ENCODE results near the gene ECSCR.
A peak's percentile ranks its signal among the peaks of the same experiment; 100 is the strongest.
"Not testable (repeated sequence)": the region's sequence is repeated elsewhere in the genome, so short reads cannot be mapped to it uniquely, and the experiment has no call there.

Gene ECSCR

DNA sequence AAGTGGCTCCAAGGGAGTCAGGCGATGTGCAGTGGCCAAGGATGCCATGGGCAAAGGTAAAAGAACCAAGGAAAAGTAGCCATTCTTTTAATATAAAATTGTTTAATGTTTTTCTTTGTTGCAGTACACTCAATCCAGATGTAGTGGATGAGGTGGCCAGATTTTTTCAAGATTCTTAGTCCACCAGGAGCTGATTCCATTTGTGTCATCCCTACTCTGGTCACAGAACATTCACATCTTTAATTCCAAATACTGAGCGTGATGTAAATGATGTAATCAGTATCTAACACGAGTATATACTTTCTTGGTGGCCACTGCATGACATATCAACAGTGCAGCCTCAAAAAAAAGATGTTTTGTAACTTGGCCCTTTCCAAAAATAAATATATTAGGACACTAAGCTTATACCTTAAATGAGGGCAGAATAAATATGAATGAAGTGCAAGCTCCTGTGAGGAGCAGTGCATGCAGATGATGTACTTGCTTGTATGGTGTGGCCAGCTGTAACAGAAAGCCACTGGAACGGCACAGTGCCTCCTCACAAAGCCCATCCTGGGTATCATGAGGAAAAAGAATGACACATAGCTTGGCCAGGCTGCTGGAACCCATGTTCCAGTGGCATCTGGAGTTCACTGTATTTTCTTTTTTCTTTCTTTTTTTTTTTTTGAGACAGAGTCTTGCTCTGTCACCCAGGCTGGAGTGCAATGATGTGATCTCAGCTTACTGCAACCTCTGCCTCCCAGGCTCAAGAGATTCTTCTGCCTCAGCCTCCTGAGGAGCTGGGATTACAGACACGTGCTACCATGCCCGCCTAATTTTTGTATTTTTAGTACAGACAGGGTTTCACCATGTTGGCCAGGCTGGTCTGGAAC lies 52.2 kb downstream of the ECSCR start:
- no peak for DNase-seq

DNA sequence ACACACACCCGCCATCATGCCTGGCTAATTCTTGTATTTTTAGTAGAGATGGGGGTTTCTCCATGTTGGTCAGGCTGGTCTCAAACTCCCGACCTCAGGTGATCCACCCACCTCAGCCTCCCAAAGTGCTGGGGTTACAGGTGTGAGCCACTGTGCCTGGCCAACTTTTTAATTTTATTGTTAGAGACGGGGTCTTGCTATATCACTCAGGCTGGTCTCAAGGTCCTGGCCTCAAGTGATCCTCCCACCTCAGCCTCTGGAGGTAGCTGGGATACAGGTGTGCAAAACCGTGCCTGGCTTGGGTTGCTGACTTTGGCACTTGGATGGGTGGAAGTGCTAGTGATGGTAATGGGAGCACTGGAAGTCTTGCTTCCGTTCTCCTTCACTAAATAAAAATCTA lies 53.4 kb downstream of the ECSCR start:
- DNase-seq = not testable (repeated sequence)

DNA sequence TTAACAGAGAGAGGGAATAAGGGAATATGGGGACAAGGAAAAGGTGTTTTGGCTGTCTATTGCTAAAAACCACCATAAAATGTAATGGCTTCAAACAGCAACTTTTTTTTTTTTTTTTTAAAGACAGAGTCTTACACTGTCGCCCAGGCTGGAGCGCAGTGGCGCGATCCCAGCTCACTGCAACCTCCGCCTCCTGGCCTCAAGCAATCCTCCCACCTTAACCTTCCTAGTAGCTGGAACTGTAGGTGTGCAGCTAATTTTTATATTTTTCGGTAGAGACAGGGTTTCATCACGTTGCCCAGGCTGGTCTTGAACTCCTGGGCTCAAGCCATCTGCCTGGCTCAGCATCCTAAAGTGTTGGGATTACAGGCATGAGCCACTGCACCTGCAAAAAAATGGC lies 54.4 kb downstream of the ECSCR start:
- DNase-seq = no peak

GRCh38 chr5:139407517-139407916 lies 55.0 kb downstream of the ECSCR start:
- DNase-seq = no peak

DNA sequence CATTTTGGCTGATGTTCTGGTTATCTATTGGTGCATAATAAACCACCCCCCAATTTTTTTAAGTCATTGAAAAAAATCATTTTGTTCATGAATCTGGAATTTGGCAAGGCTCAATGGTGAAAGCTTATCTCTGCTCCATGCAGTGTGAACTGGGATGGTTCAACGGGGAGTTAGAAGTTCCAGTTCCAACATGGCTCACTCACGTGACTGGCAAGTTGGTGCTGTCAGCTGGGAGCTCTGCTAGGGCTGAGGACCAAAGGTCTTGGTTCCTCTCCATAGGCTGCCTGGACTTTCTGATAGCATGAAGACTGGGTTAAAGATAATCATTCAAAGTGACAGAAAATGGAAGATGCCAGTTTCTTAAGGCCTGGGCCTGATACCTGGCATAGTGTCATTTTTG lies 55.6 kb downstream of the ECSCR start:
- DNase-seq = no peak

GRCh38 chr5:139404484-139404840 lies 58.1 kb downstream of the ECSCR start:
- DNase-seq = no peak

GRCh38 chr5:139403787-139404483 lies 58.6 kb downstream of the ECSCR start, which contains the start of gene SPATA24:
SPATA24 (minus strand) TSS chr5:139404089; CDS start chr5:139404060, 29 bp downstream.
- peak; percentile 95 for DNase-seq

- no peak for DNase-seq
Observed at GRCh38 chr5:139403418-139403786, 59.1 kb downstream of the ECSCR start.

GRCh38 chr5:139402561-139403158 lies 59.9 kb downstream of the ECSCR start:
- DNase-seq = no peak

GRCh38 chr5:139401546-139401945 lies 61.0 kb downstream of the ECSCR start:
- no peak for DNase-seq

DNA sequence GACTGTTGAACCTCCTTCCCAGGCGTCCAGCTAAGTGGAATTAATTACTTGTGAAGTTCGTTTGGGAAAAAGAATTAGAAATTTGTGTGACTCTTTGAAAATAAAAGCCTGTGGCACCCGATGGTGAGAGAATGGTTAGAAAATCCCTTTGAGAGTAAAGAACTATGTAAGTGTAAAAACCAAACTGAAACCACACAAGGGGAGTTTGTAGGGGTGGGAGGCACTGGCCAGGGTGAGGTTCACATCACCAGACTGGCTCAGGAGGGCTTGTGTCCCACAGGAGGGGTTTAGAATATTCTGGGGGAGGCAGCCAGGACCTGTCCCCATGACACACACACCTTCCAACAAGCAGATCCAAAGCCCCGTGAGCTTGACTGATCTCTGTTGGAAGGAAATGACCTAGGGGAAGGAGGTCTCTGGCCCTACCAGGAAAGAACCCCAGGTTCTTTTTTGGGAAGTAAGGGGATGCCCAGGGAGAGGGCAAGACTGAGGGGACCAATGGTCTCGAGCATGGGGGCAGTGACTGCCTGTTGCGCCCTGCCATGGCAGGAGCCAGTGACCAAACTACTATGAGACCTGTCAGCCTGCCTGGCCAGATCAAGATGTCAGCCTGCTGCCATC lies 62.9 kb downstream of the ECSCR start:
- no peak for DNase-seq
